GM19397 (cell line): ENCODE data around the gene AQP5.

ENCODE experiments used
- ATAC-seq: cut with Tn5 transposase; IDR thresholded peaks from one replicate; pipeline ENCODE4 v1.9.1; 2021; ENCODE audit warnings: mild to moderate bottlenecking, moderate library complexity; ENCODE audit not compliant: unreplicated experiment

AQP5 gene

GRCh38 chr12:49932023-49932422, 29.6 kb upstream of the AQP5 start:
- ATAC-seq: no peak

- ATAC-seq: no peak
Measured at GRCh38 chr12:49932533-49933130, 29.0 kb upstream of the AQP5 start.

- ATAC-seq: no peak
Measured at GRCh38 chr12:49933796-49934195, 27.9 kb upstream of the AQP5 start.

GRCh38 chr12:49934505-49934904, 27.2 kb upstream of the AQP5 start:
- ATAC-seq: no peak

- ATAC-seq: no peak
Measured at GRCh38 chr12:49936925-49937324, 24.7 kb upstream of the AQP5 start.

- ATAC-seq: no peak
Measured at GRCh38 chr12:49937639-49938300, 23.9 kb upstream of the AQP5 start.

GRCh38 chr12:49939307-49939706, 22.4 kb upstream of the AQP5 start:
- ATAC-seq: no peak

GRCh38 chr12:49939707-49940106, 22.0 kb upstream of the AQP5 start:
- no peak for ATAC-seq

GRCh38 chr12:49941556-49942511, 19.8 kb upstream of the AQP5 start:
- no peak for ATAC-seq

- ATAC-seq: no peak
Measured at GRCh38 chr12:49942512-49942893, 19.2 kb upstream of the AQP5 start.

GRCh38 chr12:49942921-49943624, 18.6 kb upstream of the AQP5 start:
- ATAC-seq: no peak

- no peak for ATAC-seq
Measured at GRCh38 chr12:49943625-49943960, 18.1 kb upstream of the AQP5 start.

- no peak for ATAC-seq
Measured at GRCh38 chr12:49944046-49944445, 17.6 kb upstream of the AQP5 start.

GRCh38 chr12:49944718-49945117, 17.0 kb upstream of the AQP5 start:
- ATAC-seq: no peak

GRCh38 chr12:49945394-49946080, 16.1 kb upstream of the AQP5 start:
- peak; percentile 68 for ATAC-seq

GRCh38 chr12:49946086-49946485, 15.6 kb upstream of the AQP5 start:
- no peak for ATAC-seq

GRCh38 chr12:49946497-49946896, 15.2 kb upstream of the AQP5 start:
- no peak for ATAC-seq

GRCh38 chr12:49947593-49948226, 14.0 kb upstream of the AQP5 start:
- ATAC-seq: no peak

GRCh38 chr12:49948866-49949845, 12.5 kb upstream of the AQP5 start:
- ATAC-seq: no peak
